Measurements from ENCODE around the gene LHX4. TPM values are rescaled to one million over a fixed set of nuclear protein-coding genes. Genes with fewer than 3 reads are reported as not detected.

LHX4 gene
- 0.50 and 0.63 TPM in 2 replicates for polyA plus RNA-seq (2014; cell fraction: cytosol; rRNA removed)
- polyA plus RNA-seq (2014; cell fraction: nucleus; rRNA removed) = 1.0 and 3.1 TPM in 2 replicates

- DNase-seq (ENCODE audit: low spot score) = peak; percentile 75
These were observed at the start of gene LHX4 for GRCh38 chr1:180229483-180230415. Gene LHX4, plus strand, starts transcription at chr1:180230264. Its CDS starts 266 bp downstream, at chr1:180230530.

GRCh38 chr1:180181048-180181447, 49.0 kb upstream of the LHX4 start:
- peak; percentile 23 for DNase-seq (ENCODE audit: low spot score)

GRCh38 chr1:180181996-180182642, 47.9 kb upstream of the LHX4 start:
- DNase-seq (ENCODE audit: low spot score) = no peak

- no peak for DNase-seq (ENCODE audit: low spot score)
These were observed 47.3 kb upstream of the LHX4 start for GRCh38 chr1:180182643-180183311.

DNA sequence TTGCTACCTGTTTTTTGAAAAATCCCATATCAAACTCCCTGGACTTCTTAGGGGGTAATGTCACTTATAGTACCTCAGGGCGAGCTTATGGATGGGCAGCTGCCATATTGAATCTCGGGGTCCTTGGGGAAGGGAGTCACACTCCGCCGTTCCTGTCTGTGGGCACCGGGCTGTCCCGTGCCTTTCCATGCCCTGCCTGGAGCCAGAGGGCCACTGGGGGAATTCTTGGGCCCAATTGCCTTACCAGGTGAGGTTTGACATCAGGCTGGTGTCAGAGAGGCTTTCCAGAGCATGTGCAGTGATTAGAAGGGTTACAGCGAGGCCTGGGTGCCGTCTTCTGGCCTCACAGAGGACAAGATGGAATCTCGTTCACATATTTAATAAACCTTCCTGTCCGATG, 46.6 kb upstream of the LHX4 start:
- DNase-seq (ENCODE audit: low spot score) = no peak

DNA sequence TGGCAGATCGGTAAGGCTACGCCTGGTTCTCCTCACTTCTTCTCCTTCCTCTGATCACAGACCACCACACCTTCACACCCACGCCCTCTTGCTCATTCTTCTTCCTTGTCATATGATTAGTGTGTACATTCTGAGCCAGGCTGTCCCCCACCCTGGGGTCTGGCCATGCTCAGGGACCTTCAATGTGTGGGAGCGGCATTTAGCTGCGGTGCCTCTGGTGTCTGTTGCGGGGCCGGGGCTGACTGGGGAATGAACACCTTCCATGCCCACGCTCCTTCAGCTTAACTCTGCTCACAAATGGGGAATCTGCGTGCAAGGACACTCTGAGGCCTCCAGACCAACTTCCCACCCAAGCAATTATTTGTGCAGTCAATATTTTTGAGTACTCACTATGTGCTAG, 46.0 kb upstream of the LHX4 start:
- DNase-seq (ENCODE audit: low spot score) = no peak

DNA sequence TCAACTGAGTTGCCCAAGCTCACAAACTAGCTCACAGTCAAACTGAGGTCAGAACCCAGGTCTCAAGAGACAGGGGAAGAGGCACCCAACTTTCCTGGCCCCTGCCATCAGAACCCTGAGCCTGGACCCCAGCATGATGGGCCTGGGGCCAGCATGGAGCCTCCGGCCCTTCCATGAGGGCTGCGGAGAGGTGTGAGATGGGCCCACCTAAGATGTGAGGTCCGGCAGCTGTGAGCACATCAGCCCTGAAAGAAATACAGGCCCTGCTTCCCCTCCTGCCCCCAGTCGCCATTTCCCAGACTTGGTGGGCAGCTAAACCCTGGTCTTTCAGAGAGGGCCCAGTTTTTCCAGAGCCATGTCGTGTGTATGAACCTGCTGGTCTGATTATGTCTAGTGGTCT, 44.8 kb upstream of the LHX4 start:
- DNase-seq (ENCODE audit: low spot score) = no peak

DNA sequence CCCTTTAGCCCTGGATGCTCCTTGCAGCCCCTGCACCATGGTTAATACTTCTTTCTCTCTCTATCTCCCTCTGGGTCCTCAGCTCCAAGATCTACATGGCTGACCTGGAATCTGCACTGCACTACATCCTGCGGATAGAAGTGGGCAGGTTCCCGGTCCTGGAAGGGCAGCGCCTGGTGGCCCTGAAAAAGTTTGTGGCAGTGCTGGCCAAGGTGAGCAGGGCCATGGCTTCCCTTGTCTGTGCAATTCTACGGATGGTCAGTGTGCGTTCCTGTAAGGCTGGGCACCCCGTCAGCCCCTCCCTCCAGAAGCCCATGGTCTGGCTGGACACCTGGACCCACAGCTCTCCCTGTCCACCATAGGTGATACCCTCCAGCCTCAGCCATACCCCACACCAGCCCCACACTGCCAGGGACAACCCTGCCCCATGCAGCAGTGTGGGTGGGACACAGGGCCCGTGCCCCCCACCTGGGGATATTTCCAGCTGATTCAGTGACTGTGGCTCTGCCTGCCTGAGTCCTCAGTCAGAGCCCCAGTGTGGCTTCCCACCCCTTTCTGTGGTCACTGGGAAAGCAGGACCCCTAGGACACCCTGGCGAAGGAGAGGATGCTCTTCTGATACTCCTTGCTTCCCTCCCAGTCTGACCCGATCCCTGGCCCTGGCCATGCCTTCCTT, 44.0 kb upstream of the LHX4 start:
- no peak for DNase-seq (ENCODE audit: low spot score)

GRCh38 chr1:180186831-180187230, 43.2 kb upstream of the LHX4 start:
- DNase-seq (ENCODE audit: low spot score) = no peak

GRCh38 chr1:180187626-180188025, 42.4 kb upstream of the LHX4 start:
- no peak for DNase-seq (ENCODE audit: low spot score)

DNA sequence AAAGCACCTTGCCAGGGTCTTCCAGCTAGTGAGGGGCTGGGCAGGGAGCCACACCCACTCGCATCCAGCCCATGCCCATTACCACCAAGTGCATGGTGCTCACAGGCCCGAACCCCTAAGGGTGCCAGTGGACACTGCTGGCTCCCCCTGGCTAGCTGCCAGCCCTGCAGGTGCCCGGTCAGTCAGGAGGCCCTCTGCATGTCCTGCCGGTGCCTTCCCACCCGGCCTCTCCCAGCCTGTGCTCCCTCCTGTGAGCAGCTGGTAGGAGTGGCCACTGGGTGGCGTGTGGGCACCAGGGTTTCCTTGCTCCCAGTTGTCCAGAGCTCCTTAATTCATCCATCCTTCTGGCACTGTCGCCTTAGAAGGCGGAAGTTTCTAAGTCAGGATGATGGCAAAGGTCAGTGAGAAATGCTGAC, 42.0 kb upstream of the LHX4 start:
- DNase-seq (ENCODE audit: low spot score) = peak; percentile 65

DNA sequence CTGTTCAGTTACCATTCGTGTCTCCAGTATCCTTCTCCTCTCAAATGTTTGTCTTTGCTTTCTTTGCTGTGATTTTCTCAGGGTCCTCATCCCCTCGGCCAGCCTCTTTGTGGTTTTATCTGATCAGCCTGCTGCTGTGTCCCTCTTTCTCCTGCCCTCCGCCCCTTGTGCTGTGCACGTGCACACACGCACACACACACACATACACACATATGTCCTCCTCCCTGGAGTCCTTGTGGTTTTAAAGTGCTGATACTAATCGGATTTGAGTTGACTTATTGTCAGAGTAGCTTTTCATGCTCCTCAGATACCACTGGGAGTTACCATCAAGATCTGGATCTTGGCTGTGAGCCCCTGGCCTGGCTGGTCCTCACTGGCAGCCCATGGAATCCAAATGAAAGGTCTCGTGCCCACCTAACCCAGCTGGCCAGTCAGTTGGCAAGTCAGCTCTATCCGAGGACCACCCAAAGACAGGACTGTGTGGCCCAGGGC, 41.3 kb upstream of the LHX4 start:
- DNase-seq (ENCODE audit: low spot score) = no peak

- no peak for DNase-seq (ENCODE audit: low spot score)
These were observed 40.0 kb upstream of the LHX4 start for GRCh38 chr1:180190091-180190490.

- no peak for DNase-seq (ENCODE audit: low spot score)
These were observed 37.9 kb upstream of the LHX4 start for GRCh38 chr1:180192172-180192571.

DNA sequence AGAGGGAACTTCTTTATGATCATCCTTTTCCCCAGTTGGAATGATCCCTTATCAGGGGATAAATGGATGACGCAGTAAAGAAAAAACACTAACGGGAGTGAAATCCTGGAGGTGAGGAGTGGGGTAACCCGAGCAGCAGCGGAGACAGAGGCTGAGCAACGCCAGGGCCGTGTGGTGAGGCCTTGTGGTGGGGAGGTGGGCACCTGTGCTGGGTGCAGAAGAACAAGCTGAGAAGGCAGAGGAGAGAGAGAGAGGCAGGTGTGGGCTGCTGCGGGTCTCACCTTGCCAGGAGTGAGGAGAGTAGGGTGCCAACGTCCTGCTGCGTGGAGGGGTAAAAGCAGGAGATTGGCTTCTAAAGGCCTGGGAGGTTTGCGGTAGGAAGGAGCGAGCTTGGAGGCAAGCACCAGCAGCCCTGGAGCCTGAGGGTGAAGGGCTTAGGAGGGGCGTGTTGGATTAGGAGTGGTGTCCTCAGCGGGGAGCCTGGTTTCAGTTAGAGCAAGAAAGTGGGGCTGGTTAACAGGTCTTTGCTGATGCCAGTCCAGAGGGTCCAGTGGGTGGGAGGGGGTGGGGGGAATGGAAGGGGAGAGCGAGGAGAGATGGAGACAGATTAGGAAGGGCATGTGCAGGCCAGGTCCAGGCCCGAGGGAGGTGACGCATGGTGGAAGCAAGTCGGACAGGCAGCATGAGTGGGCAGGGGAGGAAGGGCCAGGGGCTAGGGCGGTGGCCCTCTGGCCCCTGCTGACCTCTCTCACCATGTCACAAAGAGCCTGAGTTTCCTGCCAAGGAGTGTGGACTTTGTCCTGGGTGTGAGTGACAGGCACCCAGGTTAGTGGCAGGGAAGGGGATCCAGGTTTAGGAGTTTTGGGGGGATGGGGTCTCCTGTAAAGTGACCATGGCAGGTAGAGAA, 36.7 kb upstream of the LHX4 start:
- DNase-seq (ENCODE audit: low spot score) = no peak

DNA sequence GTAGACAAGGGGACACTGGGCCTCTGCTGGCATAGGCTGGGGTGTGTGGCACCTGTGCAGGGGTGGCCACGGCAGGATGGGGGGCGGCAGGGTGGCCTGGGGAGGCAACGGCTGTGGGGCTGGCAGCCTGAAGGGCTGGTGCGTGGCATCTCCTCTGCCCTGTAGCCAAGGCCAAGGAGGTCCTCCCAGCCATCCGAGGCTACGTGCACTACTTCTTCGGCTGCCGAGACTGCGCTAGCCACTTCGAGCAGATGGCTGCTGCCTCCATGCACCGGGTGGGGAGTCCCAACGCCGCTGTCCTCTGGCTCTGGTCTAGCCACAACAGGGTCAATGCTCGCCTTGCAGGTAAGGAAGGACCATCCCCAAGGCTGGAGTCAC, 36.0 kb upstream of the LHX4 start:
- DNase-seq (ENCODE audit: low spot score) = no peak

DNA sequence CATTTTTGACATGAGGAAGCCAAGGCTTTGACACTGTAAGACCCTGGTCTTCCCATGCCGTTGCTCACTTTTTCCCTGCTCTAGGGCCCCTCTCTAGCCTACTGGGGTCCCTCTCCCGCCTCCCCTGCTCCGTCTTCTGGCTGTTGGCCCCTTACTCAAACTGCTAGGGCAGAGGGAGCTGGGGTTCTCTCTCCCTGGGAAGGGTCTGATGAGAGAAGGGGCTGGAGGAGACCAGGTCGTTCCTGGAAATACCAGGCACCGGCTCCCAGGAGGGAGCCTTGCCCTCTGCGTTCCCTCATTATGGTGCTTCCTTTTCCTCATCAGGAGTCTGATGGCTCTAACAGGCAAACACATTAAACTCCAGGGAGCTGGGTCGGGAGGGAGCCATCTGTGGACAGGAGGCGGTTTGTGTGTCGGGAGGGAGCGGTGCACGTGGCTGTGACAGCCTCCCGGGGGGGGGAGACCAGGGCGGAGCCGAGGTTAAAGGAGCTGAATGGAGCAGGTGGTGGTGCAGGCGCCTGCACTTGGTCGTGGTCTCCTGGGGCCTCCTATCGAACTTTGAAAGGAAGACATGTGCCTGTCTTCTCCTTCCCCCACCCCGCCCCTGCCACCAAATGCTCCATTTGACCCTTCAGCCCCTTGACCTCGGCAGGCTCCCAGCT, 35.4 kb upstream of the LHX4 start:
- DNase-seq (ENCODE audit: low spot score) = peak; percentile 20

DNA sequence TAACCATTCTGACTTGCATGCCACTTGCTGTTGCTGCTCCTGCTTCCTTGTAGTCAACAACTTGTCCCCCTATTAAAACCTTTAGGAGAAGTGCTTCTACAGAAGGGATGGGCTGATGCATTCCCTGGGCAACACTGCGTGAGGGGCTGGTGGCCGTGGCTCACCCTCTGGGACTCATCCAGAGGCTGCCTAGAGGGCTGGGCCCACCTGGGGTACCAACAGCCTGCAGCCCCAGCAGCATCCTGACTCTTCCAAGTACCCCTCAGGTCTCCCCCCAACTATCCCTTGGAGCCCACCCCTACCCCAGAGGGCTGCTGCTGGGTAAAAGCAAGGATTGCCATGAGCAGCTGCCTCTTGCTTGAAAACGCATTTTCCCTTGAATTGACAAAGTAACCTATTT, 34.7 kb upstream of the LHX4 start:
- no peak for DNase-seq (ENCODE audit: low spot score)

GRCh38 chr1:180195916-180196315, 34.1 kb upstream of the LHX4 start:
- no peak for DNase-seq (ENCODE audit: low spot score)
